Measurements from ENCODE around the gene OTOG. TPM values are rescaled to one million over a fixed set of nuclear protein-coding genes. Genes with fewer than 3 reads are reported as not detected.

OTOG gene
- total RNA-seq, 1 donor from 2014 or later = not detected

DNA sequence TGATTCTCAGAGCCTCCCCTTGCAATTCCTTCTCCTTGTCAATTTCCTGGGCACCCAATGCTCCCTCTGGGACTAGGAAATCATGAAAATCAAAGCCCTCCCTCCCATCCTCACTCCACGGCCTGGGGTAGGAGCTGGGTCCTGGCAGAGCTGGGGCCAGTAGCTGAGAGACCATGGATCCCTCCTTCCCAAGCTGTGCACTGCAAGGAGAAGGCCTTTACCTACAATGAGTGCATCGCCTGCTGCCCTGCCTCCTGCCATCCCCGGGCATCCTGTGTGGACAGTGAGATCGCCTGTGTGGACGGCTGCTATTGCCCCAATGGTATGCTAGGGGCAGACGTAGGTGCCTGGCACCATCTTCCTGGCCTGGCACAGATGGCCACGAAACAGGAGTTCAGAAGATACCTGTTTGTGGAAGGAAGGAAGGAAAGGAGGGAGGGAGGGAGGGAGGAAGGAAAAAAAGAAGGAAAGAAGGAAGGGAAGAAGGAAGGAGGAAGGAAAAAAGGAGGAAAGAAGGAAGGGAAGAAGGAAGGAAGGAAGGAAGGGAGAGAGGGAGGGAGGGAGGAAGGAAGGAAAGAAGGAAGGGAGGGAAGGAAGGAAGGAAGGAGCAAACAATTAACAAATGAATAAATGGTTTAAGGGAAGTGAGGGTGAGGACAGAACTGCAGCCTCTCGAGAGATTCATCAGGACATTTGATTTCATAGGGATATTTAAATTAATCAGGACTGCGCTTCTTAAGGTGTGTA, 12.5 kb downstream of the OTOG start:
- no peak for ATAC-seq
- DNase-seq (ENCODE audit: low spot score) = no peak

DNA sequence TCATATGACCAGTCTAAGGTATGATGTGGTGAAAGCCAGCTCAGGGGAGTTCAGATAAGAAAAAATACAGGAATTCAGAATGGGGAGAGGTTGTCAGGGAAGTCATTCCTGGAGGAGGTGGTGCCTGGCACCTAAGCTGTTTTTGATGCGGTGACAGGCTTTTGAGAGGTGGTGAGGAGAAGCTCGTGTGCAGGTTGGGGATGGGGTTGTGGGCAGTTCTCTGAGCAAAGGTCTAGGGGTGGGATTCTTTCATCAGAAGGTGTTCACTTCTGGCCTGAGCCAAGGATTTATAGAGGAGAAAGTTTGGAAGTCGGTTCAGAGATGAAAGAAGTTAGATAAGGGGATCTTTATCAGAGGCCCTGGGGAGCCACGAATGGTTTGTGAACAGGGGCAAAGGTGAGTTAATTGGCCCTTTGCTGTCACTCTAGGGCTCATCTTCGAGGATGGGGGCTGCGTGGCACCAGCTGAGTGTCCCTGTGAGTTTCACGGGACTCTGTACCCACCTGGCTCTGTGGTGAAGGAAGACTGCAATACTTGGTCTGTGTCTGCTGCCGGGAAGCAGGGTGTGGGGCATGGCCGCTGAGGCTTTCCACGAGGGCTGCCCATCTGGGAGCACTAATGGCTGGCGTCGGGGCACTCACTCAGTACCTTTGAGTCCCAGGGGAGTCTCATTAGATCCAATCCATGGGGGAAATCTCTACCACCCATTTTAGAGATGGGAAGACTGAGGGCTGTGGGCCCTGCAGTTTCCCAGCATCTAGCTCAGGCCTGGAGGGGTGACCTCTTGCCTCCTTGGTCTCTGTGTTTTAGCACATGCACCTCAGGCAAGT, 13.4 kb downstream of the OTOG start:
- ATAC-seq = no peak
- no peak for DNase-seq (ENCODE audit: low spot score)

DNA sequence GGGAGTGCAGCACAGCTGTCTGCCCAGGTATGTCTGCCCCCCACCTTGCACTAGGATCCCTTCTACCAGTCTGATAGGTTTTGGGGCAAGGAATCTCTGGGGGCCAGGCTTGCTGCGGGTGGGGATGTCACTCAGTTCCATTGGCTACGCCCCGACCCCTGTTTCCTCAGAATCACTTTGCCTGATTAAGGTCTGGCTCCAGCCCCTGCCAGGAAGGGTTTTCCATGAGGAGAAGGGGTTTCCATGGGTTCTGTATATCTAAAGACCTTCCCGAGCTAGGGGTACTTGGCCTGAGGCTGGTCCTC, 14.0 kb downstream of the OTOG start:
- no peak for DNase-seq (ENCODE audit: low spot score)
- no peak for ATAC-seq

GRCh38 chr11:17561526-17561925, 14.5 kb downstream of the OTOG start:
- no peak for DNase-seq (ENCODE audit: low spot score)

GRCh38 chr11:17563231-17563646, 16.2 kb downstream of the OTOG start:
- no peak for DNase-seq (ENCODE audit: low spot score)
- ATAC-seq = no peak

More at GRCh38 chr11:17561526-17561925, 14.5 kb downstream of the OTOG start:
- ATAC-seq = no peak

- DNase-seq (ENCODE audit: low spot score) (no peak), ATAC-seq (no peak)
Observed at GRCh38 chr11:17563961-17564686, 17.1 kb downstream of the OTOG start.

DNA sequence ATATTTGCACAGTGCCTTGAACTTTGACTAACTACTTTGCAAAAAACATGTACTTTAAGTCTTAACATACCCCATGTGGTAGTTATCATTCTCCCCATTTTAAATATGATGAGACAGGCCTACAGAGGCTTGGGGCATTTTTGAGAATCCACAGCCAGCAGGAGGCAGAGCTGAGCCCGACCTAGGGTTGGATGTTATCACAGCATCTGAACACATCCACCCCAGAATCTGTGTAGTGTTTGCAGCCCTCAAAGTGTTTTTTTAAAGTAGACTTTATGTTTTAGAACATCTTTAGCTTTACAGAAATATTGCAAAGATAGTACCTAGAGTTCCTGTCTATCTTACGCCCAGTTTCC, 17.6 kb downstream of the OTOG start:
- DNase-seq (ENCODE audit: low spot score) (no peak), ATAC-seq (no peak)

DNA sequence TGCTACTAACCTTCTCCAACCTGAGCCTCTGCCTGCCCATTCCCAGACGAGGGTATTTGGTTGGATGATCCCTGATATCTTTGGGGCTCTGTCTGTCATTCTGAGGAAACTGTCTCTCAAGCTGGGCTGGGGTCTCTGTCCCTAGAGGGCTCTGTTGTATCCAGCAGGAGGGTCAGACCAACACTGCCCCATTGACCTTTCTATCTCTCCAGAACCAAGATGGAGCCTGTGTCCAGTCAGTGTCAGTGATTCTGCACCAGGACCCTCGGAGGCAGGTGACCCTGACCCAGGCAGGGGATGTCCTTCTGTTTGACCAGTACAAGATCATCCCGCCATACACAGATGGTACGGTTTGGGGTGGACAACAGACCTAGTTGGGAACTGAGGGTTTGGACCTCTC, 21.9 kb downstream of the OTOG start:
- ATAC-seq (no peak), DNase-seq (ENCODE audit: low spot score) (no peak)

DNA sequence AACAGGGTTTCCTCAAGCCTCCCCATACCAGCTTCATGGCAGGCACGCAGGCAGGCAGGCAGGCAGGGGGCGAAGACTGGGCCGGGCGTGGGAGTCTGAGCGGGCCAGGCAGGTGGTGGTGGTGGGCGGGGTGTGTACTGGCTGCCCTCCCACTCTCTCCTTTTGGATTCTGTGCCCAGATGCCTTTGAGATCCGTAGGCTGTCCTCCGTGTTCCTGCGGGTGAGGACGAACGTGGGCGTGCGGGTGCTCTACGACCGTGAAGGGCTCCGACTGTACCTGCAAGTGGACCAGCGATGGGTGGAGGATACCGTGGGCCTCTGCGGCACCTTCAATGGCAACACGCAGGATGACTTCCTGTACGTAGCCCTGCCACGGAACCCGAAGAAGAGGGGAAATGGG, 23.0 kb downstream of the OTOG start:
- ATAC-seq (no peak), DNase-seq (ENCODE audit: low spot score) (no peak)

- DNase-seq (ENCODE audit: low spot score) = no peak
- no peak for ATAC-seq
Observed at GRCh38 chr11:17571431-17572358, 24.6 kb downstream of the OTOG start.

GRCh38 chr11:17572359-17572690, 25.3 kb downstream of the OTOG start:
- DNase-seq (ENCODE audit: low spot score) = no peak
- no peak for ATAC-seq

GRCh38 chr11:17572791-17573460, 25.9 kb downstream of the OTOG start:
- DNase-seq (ENCODE audit: low spot score) = no peak
- no peak for ATAC-seq

- DNase-seq (ENCODE audit: low spot score) = no peak
- no peak for ATAC-seq
Observed at GRCh38 chr11:17573526-17573925, 26.5 kb downstream of the OTOG start.

GRCh38 chr11:17574141-17575091, 27.4 kb downstream of the OTOG start:
- DNase-seq (ENCODE audit: low spot score) (no peak), ATAC-seq (no peak)

- peak; percentile 24 for ATAC-seq
- no peak for DNase-seq (ENCODE audit: low spot score)
Observed at GRCh38 chr11:17575431-17576425, 28.7 kb downstream of the OTOG start.

GRCh38 chr11:17578296-17578695, 31.2 kb downstream of the OTOG start:
- no peak for DNase-seq (ENCODE audit: low spot score)
- ATAC-seq = no peak

GRCh38 chr11:17578958-17579357, 31.9 kb downstream of the OTOG start:
- ATAC-seq = no peak
- no peak for DNase-seq (ENCODE audit: low spot score)

GRCh38 chr11:17579451-17579850, 32.4 kb downstream of the OTOG start:
- DNase-seq (ENCODE audit: low spot score) = no peak
- ATAC-seq = no peak
